Skeletal muscle tissue (tissue), 4 donors: ENCODE data around the gene PLCD1. TPM values are rescaled to one million over a fixed set of nuclear protein-coding genes. Genes with fewer than 3 reads are reported as not detected.
A peak's percentile ranks its signal among the peaks of the same experiment; 100 is the strongest.
"Not testable (repeated sequence)": the region's sequence is repeated elsewhere in the genome, so short reads cannot be mapped to it uniquely, and the experiment has no call there.

Experiments
- H3K27ac ChIP-seq: one replicate; pipeline ENCODE4 v1.7.0; 2013; ENCODE audit warnings: mild to moderate bottlenecking, low read depth, low read length, inconsistent platforms
- H3K27me3 ChIP-seq, 3 donors: one replicate each; pipeline ENCODE4 v1.7.0; 2013; ENCODE audit warnings: low read length in 3 of 3; ENCODE audit not compliant: control insufficient read depth in 3 of 3, insufficient read depth in 3 of 3
- H3K36me3 ChIP-seq, 3 donors: one replicate each; pipeline ENCODE4 v1.7.0; 2013; ENCODE audit warnings: low read length in 3 of 3; ENCODE audit not compliant: control insufficient read depth in 3 of 3, insufficient read depth in 3 of 3
- H3K4me1 ChIP-seq, 3 donors: one replicate each; pipeline ENCODE4 v1.7.0; 2013; ENCODE audit warnings: low read length in 3 of 3, mild to moderate bottlenecking in 3 of 3; ENCODE audit not compliant: control insufficient read depth in 3 of 3, insufficient read depth in 3 of 3
- H3K4me3 ChIP-seq, 3 donors: one replicate each; pipeline ENCODE4 v1.7.0; 2013; ENCODE audit warnings: low read length in 3 of 3
- H3K9ac ChIP-seq, 3 donors: one replicate each; pipeline ENCODE4 v1.7.0; 2013; ENCODE audit warnings: low read length in 3 of 3, mild to moderate bottlenecking in 3 of 3, moderate library complexity in 2 of 3, low read depth in 1 of 3
- H3K9me3 ChIP-seq, 3 donors: one replicate each; pipeline ENCODE4 v1.7.0; 2013; ENCODE audit warnings: low read length in 3 of 3; ENCODE audit not compliant: control insufficient read depth in 3 of 3
- total RNA-seq: library from RNA; depleted of rRNA; stranded (reverse); fragments of >200 nt; gene quantifications from one replicate; pipeline ENCODE4 v1.2.3, GENCODE V29; 2014
- donor health status: Osteomylitis.

PLCD1 gene
- 9.4 TPM for total RNA-seq

- peak within 1 kb of the TSS; percentile 45 for H3K27ac ChIP-seq
These were observed at the start of gene PLCD1 for GRCh38 chr3:38029400-38030125. Gene PLCD1 (minus strand): TSS chr3:38029642. CDS start chr3:38029539, 103 bp downstream.

GRCh38 chr3:38077073-38077472 lies 47.6 kb upstream of the PLCD1 start:
- not testable (repeated sequence) for H3K27ac ChIP-seq, H3K4me3 ChIP-seq, H3K27me3 ChIP-seq, H3K9ac ChIP-seq, H3K9me3 ChIP-seq, H3K4me1 ChIP-seq, H3K36me3 ChIP-seq

More at GRCh38 chr3:38029400-38030125, at the start of gene PLCD1:
- Histone ChIP-seq H3K36me3 (no peaks in the 10 kb centered on the region), H3K4me3 (peak within 1 kb of the TSS; percentile 56 to 78 (median 78)), H3K27me3 (peaks cover 0 to 34% (median 25%) of the 10 kb centered on the region in 3 donors), H3K4me1 (peaks cover 18 to 31% (median 29%) of the 10 kb centered on the region in 3 donors), H3K9me3 (no peaks in the 10 kb centered on the region), H3K9ac (peak within 1 kb of the TSS; percentile 57 to 83 (median 83))

GRCh38 chr3:38070013-38070412 lies 40.6 kb upstream of the PLCD1 start:
- H3K4me1 ChIP-seq = no peaks in the 10 kb centered on the region
- no peak overlapping the region for H3K9ac ChIP-seq
- no peaks in the 10 kb centered on the region for H3K9me3 ChIP-seq
- no peak overlapping the region for H3K4me3 ChIP-seq
- no peaks in the 10 kb centered on the region for H3K27me3 ChIP-seq
- no peak overlapping the region for H3K27ac ChIP-seq
- H3K36me3 ChIP-seq = no peaks in the 10 kb centered on the region

DNA sequence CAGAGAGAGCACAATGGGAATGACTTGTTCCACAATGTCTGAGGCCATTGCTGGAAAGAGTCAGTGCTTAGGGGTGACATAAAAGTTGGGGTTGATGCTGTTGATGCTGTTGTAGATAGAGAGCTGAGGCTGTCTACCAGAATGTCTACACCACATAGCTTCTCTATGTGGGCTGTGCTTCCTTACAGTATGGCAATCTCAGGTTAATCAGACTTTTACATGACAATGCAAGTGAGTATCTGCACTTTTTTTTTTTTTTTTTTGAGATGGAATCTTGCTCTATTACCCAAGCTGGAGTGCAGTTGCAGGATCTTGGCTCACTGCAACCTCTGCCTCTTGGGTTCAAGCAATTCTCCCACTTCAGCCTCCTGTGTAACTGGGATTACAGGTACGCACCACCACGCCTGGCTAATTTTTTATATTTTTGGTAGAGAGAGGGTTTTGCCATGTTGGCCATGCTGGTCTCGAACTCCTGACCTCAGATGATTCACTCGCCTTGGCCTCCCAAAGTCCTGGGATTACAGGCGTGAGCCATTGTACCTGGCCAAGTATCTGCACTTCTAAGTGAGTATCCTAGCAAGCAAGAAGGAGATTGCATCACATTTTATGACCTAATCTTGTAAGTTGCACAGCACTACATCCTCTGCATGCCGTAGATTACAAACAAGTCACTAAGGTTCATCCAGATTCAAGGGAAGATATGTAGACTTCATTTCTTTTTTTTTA lies 38.2 kb upstream of the PLCD1 start:
- no peak overlapping the region for H3K9ac ChIP-seq
- H3K27ac ChIP-seq = no peak overlapping the region
- no peaks in the 10 kb centered on the region for H3K27me3 ChIP-seq
- no peaks in the 10 kb centered on the region for H3K9me3 ChIP-seq
- H3K4me1 ChIP-seq = no peaks in the 10 kb centered on the region
- no peaks in the 10 kb centered on the region for H3K36me3 ChIP-seq
- H3K4me3 ChIP-seq = no peak overlapping the region

DNA sequence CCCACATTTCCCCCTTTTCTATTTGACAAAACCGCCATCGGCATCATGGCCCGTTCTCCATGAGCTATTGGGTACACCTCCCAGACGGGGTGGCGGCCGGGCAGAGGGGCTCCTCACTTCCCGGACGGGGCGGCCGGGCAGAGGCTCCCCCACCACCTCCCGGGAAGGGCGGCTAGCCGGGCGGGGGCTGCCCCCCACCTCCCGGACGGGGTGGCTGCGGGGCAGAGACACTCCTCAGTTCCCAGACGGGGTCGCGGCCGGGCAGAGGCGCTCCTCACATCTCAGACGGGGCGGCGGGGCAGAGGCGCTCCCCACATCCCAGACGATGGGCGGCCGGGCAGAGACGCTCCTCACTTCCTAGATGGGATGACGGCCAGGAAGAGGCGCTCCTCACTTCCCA lies 35.0 kb upstream of the PLCD1 start:
- not testable (repeated sequence) for H3K27ac ChIP-seq, H3K9ac ChIP-seq, H3K27me3 ChIP-seq, H3K36me3 ChIP-seq, H3K4me1 ChIP-seq, H3K4me3 ChIP-seq, H3K9me3 ChIP-seq

DNA sequence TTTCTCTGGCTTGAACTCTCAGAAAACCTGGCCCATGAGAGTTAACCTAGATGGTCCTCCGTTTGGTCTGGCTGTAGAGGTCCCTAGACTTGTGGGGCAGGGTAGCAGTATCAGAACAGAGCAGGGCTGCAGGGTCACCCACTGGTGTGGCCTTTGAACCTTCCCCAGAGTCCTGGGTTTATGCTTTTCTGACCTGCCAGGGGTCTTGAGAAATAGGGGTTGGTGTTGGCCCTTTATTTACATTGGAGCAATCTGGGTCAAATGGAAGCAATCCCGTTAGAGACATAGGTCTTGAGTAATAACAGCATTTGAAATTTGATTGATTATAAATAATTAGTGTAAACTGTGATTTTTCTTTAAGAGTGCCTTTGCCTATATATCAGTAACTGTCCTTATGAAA lies 33.4 kb upstream of the PLCD1 start:
- H3K4me1 ChIP-seq = no peaks in the 10 kb centered on the region
- H3K4me3 ChIP-seq = no peak overlapping the region
- no peak overlapping the region for H3K27ac ChIP-seq
- no peak overlapping the region for H3K9ac ChIP-seq
- H3K27me3 ChIP-seq = no peaks in the 10 kb centered on the region
- no peaks in the 10 kb centered on the region for H3K9me3 ChIP-seq
- no peaks in the 10 kb centered on the region for H3K36me3 ChIP-seq

DNA sequence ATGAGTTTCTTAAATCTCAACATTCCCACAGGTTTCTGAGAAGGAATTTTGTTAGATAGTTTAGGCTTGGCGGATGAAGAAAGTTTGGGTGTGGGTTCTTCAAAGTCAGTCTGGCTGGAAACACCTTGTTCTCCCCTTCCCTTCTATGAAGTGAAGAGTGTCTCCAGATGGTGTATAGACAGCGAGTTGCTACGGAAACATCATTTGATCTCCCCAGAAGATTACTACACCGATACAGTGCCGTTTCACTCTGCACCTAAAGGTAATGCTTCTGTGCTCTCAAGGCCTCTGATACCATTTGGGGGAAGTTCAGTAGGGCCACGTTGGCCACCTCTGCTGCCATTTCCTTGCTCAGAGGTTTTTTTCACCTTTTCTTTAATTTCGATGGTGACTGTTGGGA lies 30.1 kb upstream of the PLCD1 start:
- no peak overlapping the region for H3K4me3 ChIP-seq
- H3K27me3 ChIP-seq = no peaks in the 10 kb centered on the region
- H3K9me3 ChIP-seq = no peaks in the 10 kb centered on the region
- no peak overlapping the region for H3K9ac ChIP-seq
- H3K27ac ChIP-seq = no peak overlapping the region
- H3K36me3 ChIP-seq = no peaks in the 10 kb centered on the region
- H3K4me1 ChIP-seq = no peaks in the 10 kb centered on the region

GRCh38 chr3:38059148-38059547 lies 29.7 kb upstream of the PLCD1 start:
- Histone ChIP-seq H3K4me1 (no peaks in the 10 kb centered on the region), H3K27ac (no peak overlapping the region), H3K4me3 (no peak overlapping the region), H3K36me3 (no peaks in the 10 kb centered on the region), H3K27me3 (no peaks in the 10 kb centered on the region), H3K9ac (no peak overlapping the region), H3K9me3 (no peaks in the 10 kb centered on the region)

GRCh38 chr3:38054499-38055001 lies 25.1 kb upstream of the PLCD1 start:
- no peak overlapping the region for H3K4me3 ChIP-seq
- H3K27ac ChIP-seq = no peak overlapping the region
- no peaks in the 10 kb centered on the region for H3K9me3 ChIP-seq
- H3K36me3 ChIP-seq = no peaks in the 10 kb centered on the region
- H3K27me3 ChIP-seq = peaks cover 0 to 3% (median 0%) of the 10 kb centered on the region in 3 donors
- no peak overlapping the region for H3K9ac ChIP-seq
- no peaks in the 10 kb centered on the region for H3K4me1 ChIP-seq

DNA sequence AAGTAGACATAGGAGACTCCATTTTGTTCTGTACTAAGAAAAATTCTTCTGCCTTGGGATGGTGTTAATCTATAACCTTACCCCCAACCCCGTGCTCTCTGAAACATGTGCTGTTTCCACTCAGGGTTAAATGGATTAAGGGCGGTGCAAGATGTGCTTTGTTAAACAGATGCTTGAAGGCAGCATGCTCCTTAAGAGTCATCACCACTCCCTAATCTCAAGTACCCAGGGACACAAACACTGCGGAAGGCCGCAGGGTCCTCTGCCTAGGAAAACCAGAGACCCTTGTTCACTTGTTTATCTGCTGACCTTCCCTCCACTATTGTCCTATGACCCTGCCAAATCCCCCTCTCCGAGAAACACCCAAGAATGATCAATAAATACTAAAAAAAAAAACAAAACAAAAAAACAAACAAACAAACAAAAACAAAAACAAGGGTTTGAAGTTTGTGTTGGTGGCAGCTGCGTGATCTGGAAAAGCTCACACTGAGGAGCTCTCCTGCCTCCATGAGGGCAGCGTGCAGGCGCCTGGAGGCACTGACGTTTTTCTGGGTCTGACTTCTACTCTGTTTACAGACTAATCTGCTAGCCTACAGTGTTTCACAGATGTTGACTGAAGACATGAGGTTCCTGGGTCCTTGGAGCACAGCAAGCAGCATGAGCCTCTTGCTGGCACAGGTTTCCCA lies 24.5 kb upstream of the PLCD1 start:
- not testable (repeated sequence) for H3K4me3 ChIP-seq, H3K36me3 ChIP-seq, H3K27ac ChIP-seq, H3K4me1 ChIP-seq, H3K27me3 ChIP-seq, H3K9me3 ChIP-seq, H3K9ac ChIP-seq
